ENCODE results near the gene WDR72. TPM values are rescaled to one million over a fixed set of nuclear protein-coding genes. Genes with fewer than 3 reads are reported as not detected.

Gene WDR72
- polyA plus RNA-seq, 1 donor (not counting 4 experiments of a cell fraction or from before 2014, with no cell fraction given): 0.03 TPM

DNA sequence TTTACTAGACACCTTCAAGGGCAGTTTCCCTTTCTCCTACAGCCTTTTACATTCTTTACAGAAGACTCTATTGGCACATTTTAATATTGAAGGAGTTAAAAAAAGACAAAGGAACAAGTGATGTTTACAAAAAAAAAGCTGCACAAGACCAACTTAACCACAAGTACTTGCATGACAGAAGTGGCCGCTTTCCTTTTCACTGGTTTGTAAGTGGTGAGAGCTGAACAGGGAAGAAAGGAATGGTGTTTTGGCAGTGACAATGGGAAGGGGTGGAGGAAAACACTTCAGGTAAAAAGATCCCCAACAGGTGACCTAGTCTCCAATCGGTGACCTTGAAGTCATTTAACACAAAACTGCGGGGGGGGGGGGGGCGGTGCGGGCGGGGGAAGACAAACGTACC is 1.1 kb downstream of the WDR72 start:
- no peak overlapping the region for H3K9ac ChIP-seq (ENCODE audit: control insufficient read depth, extremely low read depth, insufficient read depth, low read length)
- TF ChIP-seq, protein P1, sequence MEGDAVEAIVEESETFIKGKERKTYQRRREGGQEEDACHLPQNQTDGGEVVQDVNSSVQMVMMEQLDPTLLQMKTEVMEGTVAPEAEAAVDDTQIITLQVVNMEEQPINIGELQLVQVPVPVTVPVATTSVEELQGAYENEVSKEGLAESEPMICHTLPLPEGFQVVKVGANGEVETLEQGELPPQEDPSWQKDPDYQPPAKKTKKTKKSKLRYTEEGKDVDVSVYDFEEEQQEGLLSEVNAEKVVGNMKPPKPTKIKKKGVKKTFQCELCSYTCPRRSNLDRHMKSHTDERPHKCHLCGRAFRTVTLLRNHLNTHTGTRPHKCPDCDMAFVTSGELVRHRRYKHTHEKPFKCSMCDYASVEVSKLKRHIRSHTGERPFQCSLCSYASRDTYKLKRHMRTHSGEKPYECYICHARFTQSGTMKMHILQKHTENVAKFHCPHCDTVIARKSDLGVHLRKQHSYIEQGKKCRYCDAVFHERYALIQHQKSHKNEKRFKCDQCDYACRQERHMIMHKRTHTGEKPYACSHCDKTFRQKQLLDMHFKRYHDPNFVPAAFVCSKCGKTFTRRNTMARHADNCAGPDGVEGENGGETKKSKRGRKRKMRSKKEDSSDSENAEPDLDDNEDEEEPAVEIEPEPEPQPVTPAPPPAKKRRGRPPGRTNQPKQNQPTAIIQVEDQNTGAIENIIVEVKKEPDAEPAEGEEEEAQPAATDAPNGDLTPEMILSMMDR (optimal IDR thresholded peaks at IDR 0.05 in 1 of 3, IDR thresholded peaks at IDR 0.05 in 1 of 3, conservative IDR thresholded peaks at IDR 0.05 in 1 of 3; ENCODE audit: extremely low read depth in 1 of 3, insufficient read depth in 2 of 3, low read length in 3 of 3): no peak
- TF ChIP-seq EZH2 (IDR thresholded peaks at IDR 0.05; ENCODE audit: low read length): no peak
- H3K36me3 ChIP-seq (ENCODE audit: control insufficient read depth in 2 of 2, extremely low read depth in 1 of 2, insufficient read depth in 2 of 2, low read length in 2 of 2): no peaks in the 10 kb centered on the region
- no peaks in the 10 kb centered on the region for H3K9me3 ChIP-seq (ENCODE audit: control insufficient read depth, low read depth, low read length)
- no peaks in the 10 kb centered on the region for H3K4me1 ChIP-seq (ENCODE audit: control insufficient read depth, extremely low read depth, insufficient read depth, low read length)
- DNase-seq (ENCODE audit: low read depth, low spot score) (no peak), FAIRE-seq (no peak)
- H3K79me2 ChIP-seq (ENCODE audit: control insufficient read depth, insufficient read depth, low read length): no peaks in the 10 kb centered on the region
- H2AFZ ChIP-seq (ENCODE audit: control insufficient read depth, low read length): no peak overlapping the region
- no peaks in the 10 kb centered on the region for H3K9me1 ChIP-seq (ENCODE audit: control insufficient read depth, extremely low read depth, insufficient read depth, low read length)
- H3K27ac ChIP-seq (ENCODE audit: control insufficient read depth, insufficient read depth, low read length): no peak overlapping the region
- dilution Hi-C loops (cut with MboI; ENCODE audit: extremely low pct_ligation_motif_present, low sequenced_read_pairs): no loop called here
- no peaks in the 10 kb centered on the region for H4K20me1 ChIP-seq (ENCODE audit: control insufficient read depth, extremely low read depth, insufficient read depth, low read length)
- no peak overlapping the region for H3K4me3 ChIP-seq (ENCODE audit: control insufficient read depth in 2 of 3, extremely low read depth in 1 of 3, insufficient read depth in 2 of 3, low read depth in 1 of 3, low read length in 3 of 3)
- H3K4me2 ChIP-seq (ENCODE audit: control insufficient read depth, extremely low read depth, insufficient read depth, low read depth, low read length): no peak overlapping the region
- H3K27me3 ChIP-seq (ENCODE audit: control insufficient read depth, extremely low read depth, insufficient read depth, low read length): peaks cover 4% of the 10 kb centered on the region

DNA sequence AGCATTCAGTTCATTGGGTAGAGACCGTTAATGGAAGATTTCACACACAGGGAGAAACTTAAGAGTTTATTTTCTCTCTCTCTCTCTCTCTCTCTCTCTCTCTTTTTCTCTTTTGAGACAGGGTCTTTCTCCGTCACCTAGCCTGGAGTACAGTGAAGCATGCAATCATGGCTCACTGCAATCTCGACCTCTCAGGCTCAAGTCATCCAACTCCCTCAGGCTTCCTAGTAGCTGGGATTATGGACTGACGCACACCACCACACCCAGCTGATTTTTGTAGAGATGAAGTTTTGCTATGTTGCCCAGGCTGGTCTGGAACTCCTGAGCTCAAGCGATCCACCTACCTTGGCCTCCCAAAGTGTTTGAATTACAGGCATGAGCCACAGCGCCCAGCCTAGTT is 1.6 kb downstream of the WDR72 start:
- no peaks in the 10 kb centered on the region for H3K79me2 ChIP-seq (ENCODE audit: control insufficient read depth, insufficient read depth, low read length)
- dilution Hi-C loops (cut with MboI; ENCODE audit: extremely low pct_ligation_motif_present, low sequenced_read_pairs): no loop called here
- peaks cover 4% of the 10 kb centered on the region for H3K27me3 ChIP-seq (ENCODE audit: control insufficient read depth, extremely low read depth, insufficient read depth, low read length)
- no peaks in the 10 kb centered on the region for H3K36me3 ChIP-seq (ENCODE audit: control insufficient read depth in 2 of 2, extremely low read depth in 1 of 2, insufficient read depth in 2 of 2, low read length in 2 of 2)
- TF ChIP-seq, protein P1 (optimal IDR thresholded peaks at IDR 0.05 in 1 of 3, IDR thresholded peaks at IDR 0.05 in 1 of 3, conservative IDR thresholded peaks at IDR 0.05 in 1 of 3; ENCODE audit: extremely low read depth in 1 of 3, insufficient read depth in 2 of 3, low read length in 3 of 3): no peak
- H3K4me2 ChIP-seq (ENCODE audit: control insufficient read depth, extremely low read depth, insufficient read depth, low read depth, low read length): no peak overlapping the region
- H3K27ac ChIP-seq (ENCODE audit: control insufficient read depth, insufficient read depth, low read length): no peak overlapping the region
- no peak for FAIRE-seq
- no peaks in the 10 kb centered on the region for H3K9me3 ChIP-seq (ENCODE audit: control insufficient read depth, low read depth, low read length)
- H2AFZ ChIP-seq (ENCODE audit: control insufficient read depth, low read length): no peak overlapping the region
- H3K9ac ChIP-seq (ENCODE audit: control insufficient read depth, extremely low read depth, insufficient read depth, low read length): no peak overlapping the region
- DNase-seq (ENCODE audit: low read depth, low spot score): no peak
- no peaks in the 10 kb centered on the region for H3K9me1 ChIP-seq (ENCODE audit: control insufficient read depth, extremely low read depth, insufficient read depth, low read length)
- no peaks in the 10 kb centered on the region for H4K20me1 ChIP-seq (ENCODE audit: control insufficient read depth, extremely low read depth, insufficient read depth, low read length)
- H3K4me1 ChIP-seq (ENCODE audit: control insufficient read depth, extremely low read depth, insufficient read depth, low read length): no peaks in the 10 kb centered on the region
- no peak overlapping the region for H3K4me3 ChIP-seq (ENCODE audit: control insufficient read depth in 2 of 3, extremely low read depth in 1 of 3, insufficient read depth in 2 of 3, low read depth in 1 of 3, low read length in 3 of 3)
